Measurements from ENCODE around the gene KSR1. TPM values are rescaled to one million over a fixed set of nuclear protein-coding genes. Genes with fewer than 3 reads are reported as not detected.

Gene KSR1
- total RNA-seq, 2 donors from 2014 or later = 13.9 to 16.5 TPM

GRCh38 chr17:27535178-27535928 lies 79.1 kb downstream of the KSR1 start:
- peak; percentile 58 for DNase-seq
- no peak overlapping the region for H3K4me3 ChIP-seq
- intact Hi-C loops (cut with DNase I) = no loop called here
- no peaks in the 10 kb centered on the region for H3K27me3 ChIP-seq
- H3K9me3 ChIP-seq = no peaks in the 10 kb centered on the region
- no peaks in the 10 kb centered on the region for H3K36me3 ChIP-seq
- peaks cover 17% of the 10 kb centered on the region for H3K4me1 ChIP-seq
- peak overlapping the region; percentile 19 for H3K9ac ChIP-seq (ENCODE audit: low read depth in 2 of 2, low read length in 2 of 2)
- TF ChIP-seq CTCF (IDR thresholded peaks at IDR 0.05) = no peak
- peak overlapping the region; percentile 79 for H3K27ac ChIP-seq

GRCh38 chr17:27535975-27536374 lies 79.7 kb downstream of the KSR1 start:
- no peak overlapping the region for H3K4me3 ChIP-seq
- peak overlapping the region; percentile 19 for H3K9ac ChIP-seq (ENCODE audit: low read depth in 2 of 2, low read length in 2 of 2)
- no peaks in the 10 kb centered on the region for H3K36me3 ChIP-seq
- H3K27ac ChIP-seq = peak overlapping the region; percentile 79
- H3K4me1 ChIP-seq = peaks cover 17% of the 10 kb centered on the region
- TF ChIP-seq CTCF (IDR thresholded peaks at IDR 0.05) = no peak
- H3K9me3 ChIP-seq = no peaks in the 10 kb centered on the region
- H3K27me3 ChIP-seq = no peaks in the 10 kb centered on the region
- no peak for DNase-seq
- intact Hi-C loops (cut with DNase I) = no loop called here

GRCh38 chr17:27536781-27537180 lies 80.5 kb downstream of the KSR1 start:
- Histone ChIP-seq H3K36me3 (no peaks in the 10 kb centered on the region), H3K27ac (no peak overlapping the region), H3K9ac (ENCODE audit: low read depth in 2 of 2, low read length in 2 of 2) (peak overlapping the region in 1 of 2 donors; percentile 19), H3K4me1 (peaks cover 17% of the 10 kb centered on the region), H3K27me3 (no peaks in the 10 kb centered on the region), H3K4me3 (no peak overlapping the region), H3K9me3 (no peaks in the 10 kb centered on the region)
- intact Hi-C loops (cut with DNase I) = no loop called here
- DNase-seq = no peak
- TF ChIP-seq CTCF (IDR thresholded peaks at IDR 0.05) = no peak

- Histone ChIP-seq H3K36me3 (no peaks in the 10 kb centered on the region), H3K27ac (no peak overlapping the region), H3K27me3 (no peaks in the 10 kb centered on the region), H3K4me3 (no peak overlapping the region), H3K4me1 (peaks cover 17% of the 10 kb centered on the region), H3K9ac (ENCODE audit: low read depth in 2 of 2, low read length in 2 of 2) (no peak overlapping the region), H3K9me3 (no peaks in the 10 kb centered on the region)
- DNase-seq = no peak
- intact Hi-C loops (cut with DNase I) = no loop called here
- no peak for TF ChIP-seq CTCF (IDR thresholded peaks at IDR 0.05)
These were observed 82.1 kb downstream of the KSR1 start for GRCh38 chr17:27538156-27538955.

- no peak for DNase-seq
- Histone ChIP-seq H3K4me1 (peaks cover 17% of the 10 kb centered on the region), H3K36me3 (no peaks in the 10 kb centered on the region), H3K27me3 (no peaks in the 10 kb centered on the region), H3K9ac (ENCODE audit: low read depth in 2 of 2, low read length in 2 of 2) (no peak overlapping the region), H3K9me3 (no peaks in the 10 kb centered on the region), H3K27ac (no peak overlapping the region), H3K4me3 (no peak overlapping the region)
- TF ChIP-seq CTCF (IDR thresholded peaks at IDR 0.05) = no peak
- intact Hi-C loops (cut with DNase I) = no loop called here
These were observed 82.9 kb downstream of the KSR1 start for GRCh38 chr17:27539152-27539551.
